ENCODE measurements around the gene BCAR3. TPM values are rescaled to one million over a fixed set of nuclear protein-coding genes. Genes with fewer than 3 reads are reported as not detected.

The BCAR3 gene
- total RNA-seq, 2 experiments from 2014 or later, result 3.1 to 3.9 TPM

DNA sequence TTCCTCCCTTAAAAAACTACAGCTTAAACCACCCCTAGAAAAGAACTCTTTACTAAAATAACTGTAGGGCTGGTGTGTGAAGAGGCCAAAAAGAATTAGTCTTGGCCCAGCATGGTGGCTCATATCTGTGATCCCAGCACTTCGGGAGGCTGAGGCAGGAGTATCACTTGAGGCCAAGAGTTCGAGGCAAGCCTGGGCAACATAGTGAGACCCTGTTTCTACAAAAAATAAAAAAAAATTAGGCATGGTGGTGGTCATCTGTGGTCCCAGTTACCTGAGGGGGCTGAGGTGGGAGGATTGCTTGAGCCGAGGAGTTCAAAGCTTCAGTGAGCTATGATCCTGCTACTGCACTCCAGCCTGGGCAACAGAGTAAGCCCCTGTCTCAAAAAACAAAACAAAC lies 44.9 kb downstream of the BCAR3 start:
- DNase-seq, result no peak
- ChIA-PET CTCF (interaction anchor here (1.2 to 15.5 kb wide), 3 partner anchors 178 to 207 kb away, joined by 3 to 314 read pairs (median 3); no protein-coding TSS in a partner anchor), POLR2A (interaction anchor here (1.2 kb wide), 1 partner anchor 34 kb away, joined by 3 read pairs; no protein-coding TSS in a partner anchor)

DNA sequence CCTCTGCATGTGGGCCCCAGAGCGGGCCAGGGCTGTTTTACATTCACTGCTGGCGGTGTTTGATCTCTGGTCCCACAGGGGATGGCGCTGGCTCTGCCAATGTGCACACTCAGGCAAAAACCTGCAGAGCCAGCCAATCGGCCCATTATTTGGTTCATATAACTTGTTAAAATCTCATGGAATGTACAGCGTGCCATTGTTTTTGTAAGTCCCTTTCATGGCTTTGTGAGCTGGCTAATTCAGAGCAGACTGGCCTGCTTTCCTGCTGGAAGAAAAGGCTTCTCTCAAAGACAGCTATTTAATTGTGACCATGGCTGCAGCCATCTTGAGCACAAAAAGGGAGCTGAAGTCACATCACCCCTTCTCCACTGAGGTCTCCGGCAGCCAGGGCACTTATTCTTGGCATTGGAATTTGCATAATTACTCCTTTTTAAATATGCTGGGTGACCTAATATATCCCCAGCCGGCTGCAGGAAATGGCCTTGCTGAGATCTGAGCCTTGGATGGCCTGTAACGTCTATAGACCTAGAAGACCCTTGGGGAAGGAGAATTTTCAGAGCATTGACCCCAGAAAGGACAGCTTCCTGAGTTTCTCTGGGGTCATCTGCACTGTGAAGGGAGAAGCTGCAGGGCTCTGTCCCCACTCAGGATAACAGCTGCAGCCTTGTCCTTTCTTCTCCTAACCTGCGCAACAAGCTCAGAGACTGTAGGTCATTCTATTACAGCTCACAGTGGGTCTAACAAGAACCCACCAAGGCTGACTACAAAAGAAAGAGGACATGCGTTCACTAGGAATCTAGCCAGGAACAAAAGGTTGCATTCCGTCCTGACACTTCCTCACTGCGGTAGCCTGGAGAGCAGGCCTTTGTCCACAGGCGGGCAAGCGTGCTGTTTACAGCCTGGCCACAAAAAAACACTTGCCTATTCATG lies 45.8 kb downstream of the BCAR3 start:
- CTCF ChIA-PET, result interaction anchor here (0.9 to 15.5 kb wide), 4 partner anchors 179 to 208 kb away, joined by 3 to 314 read pairs (median 4); no protein-coding TSS in a partner anchor
- H3K4me1 Mint-ChIP-seq, result no peaks in the 10 kb centered on the region
- POLR2A ChIA-PET, result interaction anchor here (1.2 kb wide), 1 partner anchor 34 kb away, joined by 3 read pairs; no protein-coding TSS in a partner anchor
- no peak overlapping the region for H3K27ac Mint-ChIP-seq
- H3K4me3 Mint-ChIP-seq, result no peak overlapping the region
- H3K36me3 Mint-ChIP-seq (ENCODE audit: low read depth), result no peaks in the 10 kb centered on the region
- no peaks in the 10 kb centered on the region for H3K27me3 Mint-ChIP-seq
- H3K9me3 Mint-ChIP-seq, result no peaks in the 10 kb centered on the region
- no peak for DNase-seq

More for the DNA sequence above, 44.9 kb downstream of the BCAR3 start:
- Mint-ChIP-seq H3K27ac (no peak overlapping the region), H3K36me3 (ENCODE audit: low read depth) (no peaks in the 10 kb centered on the region), H3K9me3 (no peaks in the 10 kb centered on the region), H3K27me3 (no peaks in the 10 kb centered on the region), H3K4me1 (no peaks in the 10 kb centered on the region), H3K4me3 (no peak overlapping the region)

DNA sequence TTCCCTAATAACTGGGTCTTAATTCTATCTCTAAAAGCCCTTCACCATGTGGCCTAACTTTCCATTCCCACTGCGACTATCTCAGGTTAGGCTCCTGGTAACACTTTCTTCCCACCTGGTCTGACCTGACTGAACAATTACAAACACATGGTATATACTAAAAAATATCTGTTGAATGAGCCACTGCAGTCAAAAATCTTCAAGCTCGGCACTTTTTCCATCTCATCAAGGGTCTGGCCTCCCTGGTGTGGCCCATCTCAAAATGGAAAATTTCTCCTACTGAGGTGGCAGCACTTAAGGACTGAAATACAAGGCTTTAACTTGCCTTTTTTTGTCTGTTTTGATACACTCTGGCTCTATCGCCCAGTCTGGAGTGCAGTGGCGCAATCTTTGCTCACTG lies 48.3 kb downstream of the BCAR3 start:
- Mint-ChIP-seq H3K27ac (no peak overlapping the region), H3K27me3 (no peaks in the 10 kb centered on the region), H3K4me3 (no peak overlapping the region), H3K4me1 (peaks cover 7% of the 10 kb centered on the region), H3K36me3 (ENCODE audit: low read depth) (no peaks in the 10 kb centered on the region), H3K9me3 (no peaks in the 10 kb centered on the region)
- POLR2A ChIA-PET, result no interaction called here
- CTCF ChIA-PET, result interaction anchor here (1.2 to 15.5 kb wide), 3 partner anchors 10 to 211 kb away, joined by 4 to 314 read pairs (median 8); no protein-coding TSS in a partner anchor
- DNase-seq, result no peak

DNA sequence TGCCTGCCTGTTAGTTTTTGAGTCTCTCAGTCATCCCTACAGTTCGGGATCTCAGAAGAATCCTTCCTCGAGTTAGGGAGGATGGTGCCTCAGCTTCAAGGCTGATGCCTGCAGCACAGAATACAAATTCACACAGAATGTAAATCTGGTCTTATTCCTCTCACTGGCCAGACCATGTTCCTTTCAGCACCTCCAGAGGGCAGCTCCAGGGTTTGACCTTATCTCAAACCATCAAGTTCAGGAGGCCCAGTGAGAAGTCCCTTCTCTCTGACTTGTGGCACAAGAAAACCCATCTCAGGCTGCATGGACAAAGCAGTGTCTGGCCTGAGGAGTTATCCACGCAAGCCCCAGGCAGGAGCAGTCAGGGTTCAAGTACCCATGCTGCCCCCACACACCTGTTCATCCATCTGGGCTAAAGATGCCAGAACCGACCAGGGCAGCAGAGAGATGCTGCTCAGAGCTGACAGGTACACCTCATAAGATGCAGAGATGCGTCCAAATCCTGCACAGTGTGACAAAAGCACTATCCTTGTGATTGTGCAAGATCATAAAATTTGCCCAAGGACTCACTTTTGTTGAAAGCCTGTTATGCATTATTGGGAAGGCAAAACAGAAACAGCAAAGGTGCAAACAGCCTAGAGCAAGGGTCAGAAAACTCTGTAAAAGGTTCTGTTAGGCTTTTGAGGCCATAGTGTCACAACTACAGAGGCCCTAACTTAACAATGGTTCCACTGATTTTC lies 49.8 kb downstream of the BCAR3 start:
- ChIA-PET CTCF (interaction anchor here (1.0 to 15.5 kb wide), 3 partner anchors 79 to 213 kb away, joined by 3 to 314 read pairs (median 118); no protein-coding TSS in a partner anchor), POLR2A (interaction anchor here (0.9 to 2.2 kb wide), 3 partner anchors 182 to 553 kb away, joined by 3 to 8 read pairs (median 4); partner anchors contain the start of gene MTF2)
- Mint-ChIP-seq H3K36me3 (ENCODE audit: low read depth) (no peaks in the 10 kb centered on the region), H3K9me3 (no peaks in the 10 kb centered on the region), H3K4me1 (peaks cover 11% of the 10 kb centered on the region), H3K4me3 (no peak overlapping the region), H3K27me3 (no peaks in the 10 kb centered on the region), H3K27ac (no peak overlapping the region)
- no peak for DNase-seq

DNA sequence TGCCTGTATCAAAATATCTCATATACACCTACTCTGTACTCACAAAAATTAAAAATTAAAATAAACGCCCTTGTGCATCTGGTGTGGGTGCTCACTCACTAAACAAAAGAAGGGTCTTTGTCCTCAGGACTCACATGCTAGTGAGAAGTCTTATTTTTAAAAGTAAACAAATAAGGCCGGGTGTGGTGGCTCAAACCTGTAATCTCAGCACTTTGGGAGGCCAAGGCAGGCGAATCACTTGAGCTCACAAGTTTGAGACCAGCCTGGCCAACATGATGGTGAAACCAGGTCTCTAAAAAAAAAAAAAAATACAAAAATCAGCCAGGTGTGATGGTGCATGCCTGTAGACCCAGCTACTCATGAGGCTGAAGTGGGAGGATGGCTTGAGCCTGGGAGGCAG lies 51.5 kb downstream of the BCAR3 start:
- ChIA-PET CTCF (interaction anchor here (0.6 to 15.5 kb wide), 20 partner anchors 9 to 1785 kb away, joined by 3 to 314 read pairs (median 5); partner anchors contain the start of gene MTF2), POLR2A (interaction anchor here (1.0 to 2.2 kb wide), 4 partner anchors 184 to 216 kb away, joined by 3 to 10 read pairs (median 6); no protein-coding TSS in a partner anchor)
- no peak overlapping the region for H3K27ac Mint-ChIP-seq
- no peak overlapping the region for H3K4me3 Mint-ChIP-seq
- DNase-seq, result no peak
- no peaks in the 10 kb centered on the region for H3K9me3 Mint-ChIP-seq
- H3K27me3 Mint-ChIP-seq, result no peaks in the 10 kb centered on the region
- no peaks in the 10 kb centered on the region for H3K36me3 Mint-ChIP-seq (ENCODE audit: low read depth)
- peaks cover 11% of the 10 kb centered on the region for H3K4me1 Mint-ChIP-seq

DNA sequence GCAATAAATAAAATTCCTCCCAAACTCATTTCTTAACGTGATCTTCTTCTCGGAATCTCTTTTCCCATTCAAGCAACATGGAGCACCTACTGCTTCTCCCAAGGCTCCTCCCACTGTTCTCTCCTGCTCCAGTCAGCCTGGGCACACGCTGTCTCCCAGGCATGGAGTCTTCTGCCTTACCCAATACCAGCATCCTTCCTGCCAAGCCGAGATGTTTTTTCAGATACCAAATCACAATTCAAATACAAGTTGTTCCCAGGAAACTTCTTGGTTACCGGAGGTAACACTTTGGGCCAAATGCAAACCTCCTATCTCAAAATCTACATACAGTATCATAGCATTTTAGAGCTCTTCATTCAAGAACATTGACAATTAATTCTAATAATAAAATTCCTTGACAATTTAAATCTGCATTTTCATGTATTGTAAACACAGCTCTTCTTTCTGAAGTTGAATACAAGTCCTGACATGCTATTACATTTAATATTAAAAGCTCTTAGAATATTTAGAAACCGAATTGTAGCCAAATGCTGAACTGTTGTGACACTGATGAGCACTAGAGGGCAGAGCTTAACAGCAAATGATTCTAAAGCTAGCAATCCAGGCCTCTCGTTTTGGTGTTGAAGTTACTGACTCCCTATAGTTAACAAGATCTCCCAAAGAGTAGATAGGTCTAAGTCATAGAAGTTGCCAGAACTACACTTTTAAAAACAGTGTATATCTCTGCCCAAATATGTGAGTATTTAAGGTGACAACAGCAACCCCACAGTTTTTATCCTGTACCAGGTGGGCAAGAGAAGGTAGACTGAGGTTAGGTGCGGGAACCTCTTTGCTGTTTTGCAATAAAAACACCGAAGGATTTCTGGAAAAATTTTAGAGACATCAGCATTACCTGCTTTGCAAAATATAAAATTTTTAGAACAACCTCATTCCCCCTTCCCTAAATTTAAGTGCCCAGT lies 52.3 kb downstream of the BCAR3 start:
- POLR2A ChIA-PET, result interaction anchor here (0.6 to 2.2 kb wide), 6 partner anchors 185 to 250 kb away, joined by 3 to 10 read pairs (median 4); partner anchors contain the start of gene DNTTIP2
- no peaks in the 10 kb centered on the region for H3K36me3 Mint-ChIP-seq (ENCODE audit: low read depth)
- no peaks in the 10 kb centered on the region for H3K9me3 Mint-ChIP-seq
- no peaks in the 10 kb centered on the region for H3K27me3 Mint-ChIP-seq
- CTCF ChIA-PET, result interaction anchor here (0.6 to 15.5 kb wide), 36 partner anchors 9 to 1784 kb away, joined by 3 to 314 read pairs (median 5); partner anchors contain the start of genes DNTTIP2 and MTF2
- DNase-seq, result peak; percentile 47
- no peak overlapping the region for H3K4me3 Mint-ChIP-seq
- peaks cover 11% of the 10 kb centered on the region for H3K4me1 Mint-ChIP-seq
- no peak overlapping the region for H3K27ac Mint-ChIP-seq

DNA sequence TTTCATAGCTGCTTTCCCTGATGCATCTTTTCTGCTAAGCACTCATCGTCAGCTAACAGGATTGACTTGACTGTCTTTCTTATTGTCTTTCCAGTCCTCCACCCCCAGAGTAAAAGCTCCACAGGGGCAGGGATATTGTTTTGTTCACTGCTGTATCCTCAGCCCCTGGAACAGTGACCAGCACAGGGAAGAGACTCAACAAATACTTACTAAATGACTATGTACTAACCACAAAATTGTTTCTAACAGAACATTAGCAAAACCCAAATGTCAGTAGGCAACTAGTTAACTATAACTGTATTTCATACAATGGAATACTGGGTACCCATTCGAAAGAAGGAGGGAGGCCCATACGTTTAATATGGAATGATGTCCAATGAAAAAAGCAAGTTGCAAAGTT lies 53.0 kb downstream of the BCAR3 start:
- Mint-ChIP-seq H3K27ac (no peak overlapping the region), H3K36me3 (ENCODE audit: low read depth) (no peaks in the 10 kb centered on the region), H3K4me1 (peaks cover 11% of the 10 kb centered on the region), H3K27me3 (no peaks in the 10 kb centered on the region), H3K9me3 (no peaks in the 10 kb centered on the region), H3K4me3 (no peak overlapping the region)
- POLR2A ChIA-PET, result interaction anchor here (0.6 to 2.2 kb wide), 3 partner anchors 185 to 220 kb away, joined by 3 to 10 read pairs (median 4); no protein-coding TSS in a partner anchor
- no peak for DNase-seq
- CTCF ChIA-PET, result interaction anchor here (0.6 to 15.5 kb wide), 28 partner anchors 8 to 549 kb away, joined by 3 to 314 read pairs (median 6); partner anchors contain the start of gene MTF2

DNA sequence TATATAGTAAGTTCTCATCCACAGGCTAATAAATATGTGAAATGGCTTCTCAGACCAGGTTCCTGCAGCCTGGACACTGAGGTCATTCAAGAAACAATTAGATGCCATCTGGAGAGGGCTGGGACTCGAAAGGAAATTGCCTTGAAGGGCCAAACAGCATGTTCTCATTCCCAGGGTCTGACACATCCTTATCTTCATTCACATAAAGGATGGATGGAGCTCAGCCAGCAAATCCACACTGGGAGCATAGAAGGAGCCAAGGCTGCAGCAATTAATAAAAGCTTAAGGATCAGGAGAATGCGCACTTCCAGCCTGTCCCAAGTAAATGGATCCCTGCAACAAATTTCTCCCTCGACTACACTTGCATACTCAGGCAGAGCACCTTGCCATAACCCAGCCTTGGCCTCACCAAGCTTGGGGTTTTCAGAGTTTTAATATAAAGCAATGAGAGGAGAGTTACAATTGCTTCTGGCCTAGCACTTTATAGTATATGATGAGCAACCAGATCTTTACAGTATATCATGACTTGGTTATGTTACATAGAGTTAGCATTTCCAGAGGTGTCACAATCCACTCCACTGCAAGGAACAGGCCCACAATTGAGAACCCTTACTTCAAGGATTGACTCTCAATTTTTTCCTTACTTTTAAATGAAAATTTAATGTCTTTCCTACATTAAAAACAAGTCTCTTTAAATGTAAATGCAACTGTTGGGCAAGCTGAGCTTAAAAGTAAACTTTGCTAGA lies 55.9 kb downstream of the BCAR3 start:
- no peak overlapping the region for H3K27ac Mint-ChIP-seq
- no peak overlapping the region for H3K4me3 Mint-ChIP-seq

DNA sequence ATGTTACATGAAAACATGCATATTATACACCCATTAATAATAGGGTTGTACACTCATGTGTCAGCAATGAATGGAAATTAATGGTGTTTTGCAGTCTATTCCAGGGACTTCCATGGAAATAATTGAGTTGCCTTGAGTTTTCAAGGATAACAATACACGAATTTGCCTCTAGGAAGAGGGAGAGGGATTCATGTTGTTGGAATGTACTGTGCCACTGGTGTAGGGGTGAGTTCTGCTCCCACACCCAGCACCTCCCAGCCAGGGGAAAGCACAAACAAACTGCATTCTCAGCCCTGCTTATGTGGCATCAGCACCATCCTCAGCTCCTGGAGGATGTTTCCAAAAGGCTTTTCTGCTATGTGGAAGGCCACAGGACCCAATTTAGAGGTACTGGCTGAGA lies 57.8 kb downstream of the BCAR3 start:
- Mint-ChIP-seq H3K36me3 (ENCODE audit: low read depth) (no peaks in the 10 kb centered on the region), H3K4me1 (peaks cover 8% of the 10 kb centered on the region), H3K27me3 (peaks cover 11% of the 10 kb centered on the region), H3K4me3 (no peak overlapping the region), H3K27ac (no peak overlapping the region), H3K9me3 (no peaks in the 10 kb centered on the region)
- DNase-seq, result no peak
- ChIA-PET CTCF (interaction anchor here (1.2 to 15.5 kb wide), 2 partner anchors 191 to 221 kb away, joined by 3 to 314 read pairs; no protein-coding TSS in a partner anchor), POLR2A (no interaction called here)

More for the DNA sequence above, 55.9 kb downstream of the BCAR3 start:
- ChIA-PET POLR2A (no interaction called here), CTCF (interaction anchor here (1.1 to 15.5 kb wide), 3 partner anchors 189 to 225 kb away, joined by 3 to 314 read pairs (median 5); no protein-coding TSS in a partner anchor)
- peaks cover 4% of the 10 kb centered on the region for H3K27me3 Mint-ChIP-seq
- H3K9me3 Mint-ChIP-seq, result no peaks in the 10 kb centered on the region
- no peak for DNase-seq
- no peaks in the 10 kb centered on the region for H3K36me3 Mint-ChIP-seq (ENCODE audit: low read depth)
- H3K4me1 Mint-ChIP-seq, result peaks cover 11% of the 10 kb centered on the region

DNA sequence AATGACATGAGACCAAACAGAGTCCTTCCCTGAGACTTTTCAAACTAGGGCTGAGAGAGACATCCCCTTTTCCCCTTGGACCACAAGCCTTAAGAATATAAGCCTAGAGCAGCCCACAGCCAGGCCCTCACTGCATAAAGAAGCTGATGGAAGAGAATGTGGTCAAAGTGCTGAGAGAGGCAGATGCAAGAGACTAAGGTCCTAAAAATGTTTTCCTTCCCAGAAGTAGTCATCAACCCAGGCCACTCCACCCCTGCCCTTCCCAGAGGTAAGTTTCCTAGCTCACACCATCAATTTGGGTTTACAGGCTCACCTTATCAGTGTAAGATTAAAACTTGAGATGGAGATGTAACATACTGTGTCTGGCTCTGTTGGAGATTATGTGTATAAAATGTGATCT lies 58.2 kb downstream of the BCAR3 start:
- no peaks in the 10 kb centered on the region for H3K9me3 Mint-ChIP-seq
- no peak overlapping the region for H3K27ac Mint-ChIP-seq
- no peak for DNase-seq
- H3K27me3 Mint-ChIP-seq, result peaks cover 13% of the 10 kb centered on the region
- H3K4me3 Mint-ChIP-seq, result no peak overlapping the region
- CTCF ChIA-PET, result interaction anchor here (1.2 to 15.5 kb wide), 2 partner anchors 192 to 221 kb away, joined by 3 to 314 read pairs; no protein-coding TSS in a partner anchor
- peaks cover 5% of the 10 kb centered on the region for H3K4me1 Mint-ChIP-seq
- POLR2A ChIA-PET, result no interaction called here
- H3K36me3 Mint-ChIP-seq (ENCODE audit: low read depth), result no peaks in the 10 kb centered on the region

DNA sequence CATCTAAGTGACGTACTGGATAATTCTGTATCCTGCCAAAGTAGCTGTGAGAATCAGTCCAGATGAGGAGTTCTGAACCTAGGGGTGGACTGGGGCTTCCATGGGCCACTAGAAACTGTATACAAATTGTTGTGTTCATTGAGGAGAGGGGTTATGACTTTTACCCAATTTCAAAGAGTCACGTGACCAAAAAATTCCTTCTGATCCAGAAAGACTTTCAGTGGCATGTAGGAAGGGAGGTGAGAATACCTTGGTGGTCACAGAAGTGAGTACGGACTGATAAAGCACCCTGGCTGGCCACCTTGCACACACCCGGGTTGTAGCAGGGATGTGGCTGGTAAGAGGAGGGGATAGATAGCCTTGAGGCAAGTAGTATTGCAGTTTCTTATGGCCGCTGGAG lies 60.4 kb downstream of the BCAR3 start:
- Mint-ChIP-seq H3K27ac (no peak overlapping the region), H3K4me3 (no peak overlapping the region), H3K36me3 (ENCODE audit: low read depth) (no peaks in the 10 kb centered on the region), H3K9me3 (no peaks in the 10 kb centered on the region), H3K27me3 (peaks cover 20% of the 10 kb centered on the region), H3K4me1 (peaks cover 3% of the 10 kb centered on the region)
- ChIA-PET POLR2A (no interaction called here), CTCF (interaction anchor here (1.0 to 2.5 kb wide), 2 partner anchors 8 to 225 kb away, joined by 5 to 10 read pairs; no protein-coding TSS in a partner anchor)
- no peak for DNase-seq

Measured in activated CD4-positive, alpha-beta memory T cell treated with anti-CD3 and anti-CD28 coated beads, Interleukin-2, amount 10 ng/mL, durations not matched to agents 7 days and 5 days (primary cell).